Esophagus squamous epithelium (tissue), 5 donors: ENCODE results near the gene PCSK1. TPM values are rescaled to one million over a fixed set of nuclear protein-coding genes. Genes with fewer than 3 reads are reported as not detected.

Source experiments
- DNase-seq: peaks from one replicate; lab custom pipeline; 2025; lab: John Stamatoyannopoulos, UW
- H3K27ac ChIP-seq, 4 donors: fragments of 200-600 bp; sonication (generic); one replicate each; pipeline ENCODE4 v1.5.1; 2016 to 2019; ENCODE audit warnings: mild to moderate bottlenecking in 1 of 4
- H3K27me3 ChIP-seq, 4 donors: fragments of 200-600 bp; sonication (generic); 1 replicate in 3 of 4; 2 replicates in 1 of 4; pipeline versions ENCODE4 v1.5.1 to v1.6.0; 2017 to 2021; ENCODE audit warnings: antibody characterized with exemption in 1 of 4
- H3K36me3 ChIP-seq, 3 donors: fragments of 200-600 bp; sonication (generic); one replicate each; pipeline ENCODE4 v1.5.1; 2016 to 2019
- H3K4me1 ChIP-seq, 3 donors: fragments of 200-600 bp; sonication (generic); one replicate each; pipeline ENCODE4 v1.5.1; 2017 to 2019
- H3K4me3 ChIP-seq, 4 donors: fragments of 200-600 bp; sonication (generic); 1 replicate in 3 of 4; 2 replicates in 1 of 4; pipeline ENCODE4 v1.5.1; 2016 to 2019; ENCODE audit warnings: mild to moderate bottlenecking in 2 of 4, moderate library complexity in 1 of 4
- H3K9me3 ChIP-seq, 3 donors: fragments of 200-600 bp; sonication (generic); one replicate each; pipeline ENCODE4 v1.5.1; 2016 to 2019
- CTCF ChIP-seq, 6 experiments: fragments of 450-650 bp in 4 of 6; fragments of 200-600 bp in 2 of 6; sonication (generic) in 2 of 6; IDR thresholded peaks; one replicate each; pipeline ENCODE4 v1.5.1; 2016 to 2019; ENCODE audit warnings: antibody characterized with exemption in 6 of 6, mild to moderate bottlenecking in 4 of 6, moderate library complexity in 4 of 6
- POLR2A ChIP-seq, 4 donors: fragments of 450-650 bp; IDR thresholded peaks; one replicate each; pipeline ENCODE4 v1.6.1; 2017; ENCODE audit warnings: antibody characterized with exemption in 4 of 4, mild to moderate bottlenecking in 4 of 4, moderate library complexity in 3 of 4
- WGBS, 2 donors: methylation state at CpG; one replicate each; pipeline ENCODE4 v1.1.5; 2018; 5-methylcytosine and 5-hydroxymethylcytosine counted together
- intact Hi-C: fragments of 100-400 bp; cut with DNase I; formaldehyde crosslinking; loops from one replicate; pipeline ENCODE4 v1.15.0; 2022
- total RNA-seq, 4 donors: library from RNA; depleted of rRNA; stranded (reverse); fragments of >200 nt; gene quantifications; one replicate each; pipeline ENCODE4 v1.1.0, GENCODE V29; 2016
- donor health status: DM: yes; HTN: yes; CAD: no.

PCSK1 gene
- total RNA-seq, 4 donors from 2014 or later: 0.09 to 1.1 (median 0.19) TPM; not detected in 1

- H3K9me3 ChIP-seq: no peaks in the 10 kb centered on the region
- H3K4me3 ChIP-seq: no peak overlapping the region
- H3K27me3 ChIP-seq: peaks cover 0 to 22% (median 0%) of the 10 kb centered on the region in 4 donors
- TF ChIP-seq POLR2A (IDR thresholded peaks at IDR 0.05): no peak
- TF ChIP-seq CTCF (IDR thresholded peaks at IDR 0.05): no peak
- H3K27ac ChIP-seq: no peak overlapping the region
- H3K4me1 ChIP-seq: peaks cover 0 to 22% (median 2%) of the 10 kb centered on the region in 3 donors
- 31 to 54% methylated on average over 6 to 7 of the region's 7 CpGs for WGBS, 2 donors
- intact Hi-C loops: no loop called here
- DNase-seq: no peak
- H3K36me3 ChIP-seq: no peaks in the 10 kb centered on the region
Observed at GRCh38 chr5:96410013-96410412, 23.0 kb downstream of the PCSK1 start.

DNA sequence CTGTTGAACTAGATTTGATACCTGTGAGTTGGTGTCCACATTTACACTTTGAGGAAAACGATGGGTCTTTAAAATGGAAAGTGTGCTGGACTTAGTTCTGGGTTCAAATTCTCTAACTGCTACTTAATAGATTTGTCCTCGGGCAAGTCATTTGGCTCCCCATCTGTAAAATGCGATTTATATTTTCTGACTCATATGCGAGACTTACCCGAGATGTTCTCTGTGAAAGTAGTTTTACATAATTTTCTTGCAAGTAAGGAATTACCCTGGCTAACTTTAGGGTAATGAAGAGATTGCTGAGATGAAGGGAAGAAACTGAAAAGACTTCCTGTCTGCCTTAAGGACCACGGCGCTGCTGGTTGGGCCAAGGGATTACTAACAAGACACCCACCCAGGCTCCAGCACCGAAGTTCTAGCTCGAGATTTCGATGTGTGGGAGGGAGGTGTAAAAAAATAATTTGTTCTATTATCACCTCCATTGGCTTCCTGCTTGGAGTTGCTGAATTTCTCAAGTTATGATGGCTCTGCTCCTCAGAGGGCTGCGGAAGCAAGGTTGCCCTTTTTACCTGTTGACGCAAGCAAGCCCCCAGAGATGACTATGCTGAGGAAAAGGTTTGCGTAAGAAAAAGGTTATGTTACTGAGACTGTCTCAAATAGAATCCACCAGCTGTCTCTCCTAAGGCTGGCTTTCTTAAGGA lies 24.1 kb downstream of the PCSK1 start:
- intact Hi-C loops: no loop called here
- TF ChIP-seq POLR2A (IDR thresholded peaks at IDR 0.05) (no peak), CTCF (IDR thresholded peaks at IDR 0.05) (no peak)
- H3K27ac ChIP-seq: peak overlapping the region in 2 of 4 donors; percentile 40 to 58
- peaks cover 0 to 22% (median 2%) of the 10 kb centered on the region in 3 donors for H3K4me1 ChIP-seq
- DNase-seq: no peak
- 39 to 60% methylated on average over 13 of the region's 13 CpGs for WGBS, 2 donors
- no peaks in the 10 kb centered on the region for H3K9me3 ChIP-seq
- no peak overlapping the region for H3K4me3 ChIP-seq
- H3K36me3 ChIP-seq: no peaks in the 10 kb centered on the region
- peaks cover 0 to 15% (median 0%) of the 10 kb centered on the region in 4 donors for H3K27me3 ChIP-seq

GRCh38 chr5:96408210-96408777 lies 24.8 kb downstream of the PCSK1 start:
- no peak for DNase-seq
- WGBS, 2 donors: 28 to 33% methylated on average over 13 of the region's 13 CpGs
- Histone ChIP-seq H3K27ac (peak overlapping the region; percentile 20 to 58 (median 43)), H3K27me3 (peaks cover 0 to 14% (median 0%) of the 10 kb centered on the region in 4 donors), H3K4me1 (peaks cover 0 to 22% (median 2%) of the 10 kb centered on the region in 3 donors), H3K36me3 (no peaks in the 10 kb centered on the region), H3K9me3 (no peaks in the 10 kb centered on the region), H3K4me3 (no peak overlapping the region)
- intact Hi-C loops: no loop called here
- no peak for TF ChIP-seq POLR2A (IDR thresholded peaks at IDR 0.05)
- no peak for TF ChIP-seq CTCF (IDR thresholded peaks at IDR 0.05)

GRCh38 chr5:96407436-96407835 lies 25.6 kb downstream of the PCSK1 start:
- Histone ChIP-seq H3K36me3 (no peaks in the 10 kb centered on the region), H3K27me3 (peaks cover 0 to 14% (median 0%) of the 10 kb centered on the region in 4 donors), H3K4me1 (peaks cover 0 to 22% (median 2%) of the 10 kb centered on the region in 3 donors), H3K4me3 (no peak overlapping the region), H3K27ac (peak overlapping the region in 2 of 4 donors; percentile 20 to 58), H3K9me3 (no peaks in the 10 kb centered on the region)
- no peak for DNase-seq
- TF ChIP-seq POLR2A (IDR thresholded peaks at IDR 0.05): no peak
- intact Hi-C loops: no loop called here

DNA sequence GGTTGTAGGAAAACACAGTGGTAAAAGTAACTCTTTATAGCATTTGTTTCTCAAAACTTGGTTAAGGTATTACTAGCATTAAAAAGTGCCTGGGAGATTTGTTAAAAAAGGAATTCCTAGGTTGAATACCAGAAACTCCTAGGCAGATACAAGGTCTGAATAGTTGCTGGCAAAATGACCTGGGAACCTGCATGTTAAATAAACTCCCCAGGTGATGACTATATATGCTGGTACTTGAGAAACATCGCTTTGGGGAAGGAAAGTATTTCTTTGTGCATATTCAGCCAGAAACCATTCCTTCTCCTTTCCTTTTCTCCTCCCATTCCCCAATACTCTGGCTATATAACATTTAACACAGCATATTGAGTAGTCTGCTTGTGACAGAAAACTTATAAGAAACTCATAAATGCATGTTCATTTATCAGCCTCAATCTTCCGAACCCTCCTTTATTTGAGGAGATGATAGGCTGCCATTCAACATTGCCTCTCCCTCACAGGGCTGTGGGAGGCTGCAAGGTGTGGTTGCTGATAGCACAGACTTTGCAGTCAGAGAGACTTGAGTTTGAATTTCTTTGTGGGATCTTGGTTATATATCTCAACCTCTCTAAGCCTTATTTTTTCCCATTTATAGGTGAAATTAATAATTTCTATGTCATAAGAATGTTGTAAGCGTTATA lies 28.7 kb downstream of the PCSK1 start:
- intact Hi-C loops: no loop called here
- no peaks in the 10 kb centered on the region for H3K36me3 ChIP-seq
- peaks cover 0 to 18% (median 2%) of the 10 kb centered on the region in 3 donors for H3K4me1 ChIP-seq
- H3K4me3 ChIP-seq: no peak overlapping the region
- H3K9me3 ChIP-seq: no peaks in the 10 kb centered on the region
- 84 to 92% methylated on average over 3 of the region's 3 CpGs for WGBS, 2 donors
- H3K27ac ChIP-seq: no peak overlapping the region
- no peaks in the 10 kb centered on the region for H3K27me3 ChIP-seq
- no peak for TF ChIP-seq CTCF (IDR thresholded peaks at IDR 0.05)
- no peak for TF ChIP-seq POLR2A (IDR thresholded peaks at IDR 0.05)
- no peak for DNase-seq
